ENCODE measurements around the gene REC114. TPM values are rescaled to one million over a fixed set of nuclear protein-coding genes. Genes with fewer than 3 reads are reported as not detected.

REC114 gene
- total RNA-seq, 1 experiment from 2014 or later = not detected

DNA sequence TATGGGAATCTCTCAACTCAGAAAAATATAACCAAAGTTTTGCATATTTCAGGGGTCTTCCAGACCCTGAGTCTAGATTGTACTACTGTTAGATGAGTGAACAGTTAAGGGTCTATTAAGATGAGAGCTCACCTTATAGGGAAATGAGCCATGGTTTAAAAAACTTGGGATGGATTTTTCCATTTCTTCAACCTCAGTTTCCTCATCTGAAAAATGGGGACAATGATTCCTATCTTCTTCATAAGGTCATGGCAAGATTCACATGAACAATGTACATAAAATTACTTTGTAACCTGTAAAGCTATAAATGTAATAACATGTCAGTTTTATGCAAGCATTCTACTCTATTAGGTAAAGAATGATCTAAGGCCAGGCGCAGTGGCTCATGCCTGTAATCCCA is 161.5 kb downstream of the REC114 start:
- no peak for DNase-seq (ENCODE audit: low spot score)

DNA sequence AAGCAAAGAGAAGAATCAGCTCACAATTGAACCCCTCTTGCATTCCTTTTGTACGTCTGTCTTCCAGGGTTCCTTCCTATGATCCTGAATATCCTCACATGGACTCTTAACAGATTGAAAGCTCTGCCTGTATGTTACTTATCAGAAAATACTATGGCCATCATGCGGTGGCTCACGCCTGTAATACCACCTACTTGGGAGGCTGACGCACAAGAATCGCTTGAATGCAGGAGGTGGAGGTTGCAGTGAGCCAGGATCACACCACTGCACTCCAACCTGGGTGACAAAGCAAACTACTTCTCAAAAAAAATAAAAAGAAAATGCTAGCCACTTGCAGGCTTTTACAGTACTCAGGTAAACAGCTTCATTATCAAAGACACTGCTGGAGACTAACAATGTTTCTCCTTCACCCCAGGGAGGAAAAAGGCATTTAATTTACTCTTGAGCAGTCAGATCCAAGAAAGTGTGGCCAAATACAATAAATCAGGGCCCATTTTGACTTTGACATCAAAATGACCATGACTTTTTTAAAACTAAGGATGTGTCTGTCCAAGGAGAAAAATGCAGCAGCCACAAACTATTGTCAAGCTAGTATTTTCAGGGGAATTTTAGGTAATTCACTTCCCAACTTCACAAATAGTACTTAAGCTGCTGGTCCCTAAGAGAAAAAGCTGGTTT is 162.9 kb downstream of the REC114 start:
- DNase-seq (ENCODE audit: low spot score) = no peak

DNA sequence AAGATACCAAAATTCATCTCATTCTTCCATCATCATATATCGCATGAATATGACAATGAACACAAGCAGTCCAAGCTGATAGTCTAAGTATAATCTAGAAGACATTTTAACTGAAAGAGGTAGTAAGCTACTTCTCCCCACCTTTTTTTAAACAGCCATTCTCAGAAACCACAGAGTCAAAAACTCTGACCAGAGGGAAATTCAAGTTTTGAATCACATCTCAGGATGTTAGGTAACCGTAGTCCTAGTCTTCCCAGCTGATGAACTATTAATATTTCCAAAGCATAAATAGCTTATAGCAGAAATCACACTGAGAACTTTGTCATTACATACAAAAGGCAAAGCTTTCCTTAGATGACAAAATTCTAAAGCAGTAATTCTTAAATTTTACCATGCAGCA is 164.4 kb downstream of the REC114 start:
- no peak for DNase-seq (ENCODE audit: low spot score)

DNA sequence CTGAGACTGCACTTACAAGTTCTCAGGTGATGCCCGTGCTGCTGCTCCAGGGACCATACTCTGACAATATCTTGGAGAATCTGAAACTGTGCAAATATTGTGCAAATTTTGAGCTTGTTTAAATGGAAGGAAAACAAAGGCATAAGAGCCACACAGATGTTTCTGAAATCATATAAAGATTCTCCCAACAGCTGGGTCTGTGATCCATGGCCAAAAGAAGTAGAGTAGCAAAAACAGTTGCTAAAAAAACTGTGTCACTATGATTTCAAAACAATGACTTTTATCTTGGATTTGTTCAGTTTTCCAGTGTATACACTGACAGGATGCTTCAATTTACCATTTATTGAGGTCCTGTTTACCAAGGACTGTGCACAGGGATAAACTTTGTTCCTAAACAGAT is 164.9 kb downstream of the REC114 start:
- no peak for DNase-seq (ENCODE audit: low spot score)

DNA sequence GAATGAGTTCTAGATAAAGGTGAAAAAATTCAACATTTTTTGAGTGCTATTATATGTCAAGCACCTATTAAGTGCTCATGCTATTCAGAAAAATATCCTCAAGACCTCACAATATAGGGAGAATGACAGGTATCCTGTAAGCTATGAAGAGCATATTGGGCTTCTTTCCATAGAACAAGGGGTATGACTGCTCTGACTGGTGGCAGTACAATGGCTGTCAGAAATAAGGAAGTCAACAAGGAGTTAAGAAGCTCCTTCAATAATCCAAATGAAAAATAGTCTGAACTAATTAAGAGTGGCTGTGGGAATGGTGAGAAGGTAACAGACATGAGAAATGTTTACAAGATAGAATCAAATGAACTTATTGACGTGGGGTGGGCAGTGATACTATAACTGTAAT is 165.5 kb downstream of the REC114 start:
- DNase-seq (ENCODE audit: low spot score) = no peak

DNA sequence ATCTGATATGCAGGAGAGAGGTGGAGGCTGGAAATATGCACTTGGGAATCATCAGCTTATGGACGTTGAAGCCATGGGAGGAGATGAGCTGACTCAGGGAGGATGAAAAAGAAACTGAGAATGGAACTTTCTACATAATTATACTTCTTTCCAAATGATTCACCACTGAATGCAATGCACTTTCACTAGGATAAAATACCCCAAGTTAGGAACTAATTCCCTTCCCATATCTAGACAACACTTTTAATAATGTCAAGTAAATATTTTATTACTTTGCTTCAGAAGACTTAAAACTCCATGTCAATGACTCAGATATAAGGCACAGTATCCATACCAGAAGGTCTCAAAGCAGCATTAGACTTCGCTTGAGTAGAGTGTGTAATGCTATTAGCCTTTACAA is 166.0 kb downstream of the REC114 start:
- DNase-seq (ENCODE audit: low spot score) = no peak

Other genes starting within 250 kb of the REC114 start
- 0.04 TPM in 2 replicates for gene HCN4, start 74.2 kb upstream of the REC114 start, total RNA-seq (2014; rRNA removed; shearing (Covaris generic))
- gene NPTN, start 190.2 kb downstream of the REC114 start, total RNA-seq (2014; rRNA removed; shearing (Covaris generic)) = 178 and 199 TPM in 2 replicates
- 62.2 and 80.7 TPM in 2 replicates for gene CD276, start 241.2 kb downstream of the REC114 start, total RNA-seq (2014; rRNA removed; shearing (Covaris generic))

Measured in H4 (cell line).